ENCODE results near the gene LOXL1. TPM values are rescaled to one million over a fixed set of nuclear protein-coding genes. Genes with fewer than 3 reads are reported as not detected.

LOXL1 gene
- polyA plus RNA-seq, 1 donor from 2014 or later: 2.1 TPM

- H3K4me2 ChIP-seq (ENCODE audit: low read length): no peak overlapping the region
- H3K27ac ChIP-seq (ENCODE audit: low read length): no peak overlapping the region
- no peaks in the 10 kb centered on the region for H3K27me3 ChIP-seq (ENCODE audit: insufficient read depth, low read depth, low read length)
- H3K9ac ChIP-seq (ENCODE audit: low read length): no peak overlapping the region
- no peak overlapping the region for H3K4me3 ChIP-seq (ENCODE audit: low read length)
- no peaks in the 10 kb centered on the region for H3F3A ChIP-seq (ENCODE audit: insufficient read depth, low read length, poor library complexity, severe bottlenecking)
- no peaks in the 10 kb centered on the region for H4K20me1 ChIP-seq (ENCODE audit: insufficient read depth)
- H3K9me3 ChIP-seq (ENCODE audit: low read length): no peaks in the 10 kb centered on the region
- no peaks in the 10 kb centered on the region for H3K79me2 ChIP-seq (replicated peaks; ENCODE audit: insufficient read depth, low read length)
- TF ChIP-seq REST (IDR thresholded peaks at IDR 0.05; ENCODE audit: borderline replicate concordance) (no peak), SMC3 (conservative IDR thresholded peaks at IDR 0.05; ENCODE audit: poor library complexity) (no peak), RAD21 (conservative IDR thresholded peaks at IDR 0.05) (no peak), POLR2AphosphoS5 (IDR thresholded peaks at IDR 0.05) (no peak), MXI1 (conservative IDR thresholded peaks at IDR 0.05; ENCODE audit: poor library complexity, severe bottlenecking) (no peak), CTCF (IDR thresholded peaks at IDR 0.05; ENCODE audit: poor library complexity, severe bottlenecking) (no peak), TAF1 (IDR thresholded peaks at IDR 0.05; ENCODE audit: low read depth) (no peak), EZH2 (IDR thresholded peaks at IDR 0.05; ENCODE audit: borderline replicate concordance, insufficient read depth, low read length, poor library complexity, severe bottlenecking) (no peak), EP300 (conservative IDR thresholded peaks at IDR 0.05; ENCODE audit: poor library complexity, severe bottlenecking) (no peak)
- no peaks in the 10 kb centered on the region for H3K9me2 ChIP-seq (ENCODE audit: insufficient read depth, low read length)
- no peaks in the 10 kb centered on the region for H3K36me3 ChIP-seq (ENCODE audit: insufficient read depth, low read length)
- H2AFZ ChIP-seq (ENCODE audit: low read depth, low read length): no peak overlapping the region
These were observed 42.1 kb upstream of the LOXL1 start for GRCh38 chr15:73884159-73884558.

- Histone ChIP-seq H3F3A (ENCODE audit: insufficient read depth, low read length, poor library complexity, severe bottlenecking) (no peaks in the 10 kb centered on the region), H4K20me1 (ENCODE audit: insufficient read depth) (no peaks in the 10 kb centered on the region), H3K36me3 (ENCODE audit: insufficient read depth, low read length) (no peaks in the 10 kb centered on the region), H3K79me2 (replicated peaks; ENCODE audit: insufficient read depth, low read length) (no peaks in the 10 kb centered on the region), H3K27me3 (ENCODE audit: insufficient read depth, low read depth, low read length) (no peaks in the 10 kb centered on the region), H3K27ac (ENCODE audit: low read length) (no peak overlapping the region), H3K4me3 (ENCODE audit: low read length) (no peak overlapping the region), H3K9me3 (ENCODE audit: low read length) (no peaks in the 10 kb centered on the region), H2AFZ (ENCODE audit: low read depth, low read length) (no peak overlapping the region), H3K4me2 (ENCODE audit: low read length) (no peak overlapping the region), H3K9ac (ENCODE audit: low read length) (no peak overlapping the region), H3K9me2 (ENCODE audit: insufficient read depth, low read length) (no peaks in the 10 kb centered on the region)
- TF ChIP-seq RAD21 (conservative IDR thresholded peaks at IDR 0.05) (no peak), TAF1 (IDR thresholded peaks at IDR 0.05; ENCODE audit: low read depth) (no peak), REST (IDR thresholded peaks at IDR 0.05; ENCODE audit: borderline replicate concordance) (no peak), MXI1 (conservative IDR thresholded peaks at IDR 0.05; ENCODE audit: poor library complexity, severe bottlenecking) (no peak), EZH2 (IDR thresholded peaks at IDR 0.05; ENCODE audit: borderline replicate concordance, insufficient read depth, low read length, poor library complexity, severe bottlenecking) (no peak), CTCF (IDR thresholded peaks at IDR 0.05; ENCODE audit: poor library complexity, severe bottlenecking) (no peak), SMC3 (conservative IDR thresholded peaks at IDR 0.05; ENCODE audit: poor library complexity) (no peak), POLR2AphosphoS5 (IDR thresholded peaks at IDR 0.05) (no peak), EP300 (conservative IDR thresholded peaks at IDR 0.05; ENCODE audit: poor library complexity, severe bottlenecking) (no peak)
These were observed 40.1 kb upstream of the LOXL1 start for GRCh38 chr15:73885954-73886700.
